Suprapubic skin (tissue), 3 donors: ENCODE measurements around the gene PLCL1.

Experiments used
- POLR2AphosphoS5 ChIP-seq, 3 donors: sonication (generic); formaldehyde crosslinking; IDR thresholded peaks; one replicate each; pipeline ENCODE4 v1.6.1; 2017; ENCODE audit warnings: antibody characterized with exemption in 3 of 3
- TF ChIP-seq, protein P1 (sequence below), 2 donors: fragments of 200-600 bp in 1 of 2; fragments of 450-650 bp in 1 of 2; sonication (generic) in 1 of 2; IDR thresholded peaks; one replicate each; pipeline ENCODE4 v1.5.1; 2016 to 2019; ENCODE audit warnings: antibody characterized with exemption in 2 of 2, mild to moderate bottlenecking in 1 of 2, moderate library complexity in 1 of 2

DNA sequence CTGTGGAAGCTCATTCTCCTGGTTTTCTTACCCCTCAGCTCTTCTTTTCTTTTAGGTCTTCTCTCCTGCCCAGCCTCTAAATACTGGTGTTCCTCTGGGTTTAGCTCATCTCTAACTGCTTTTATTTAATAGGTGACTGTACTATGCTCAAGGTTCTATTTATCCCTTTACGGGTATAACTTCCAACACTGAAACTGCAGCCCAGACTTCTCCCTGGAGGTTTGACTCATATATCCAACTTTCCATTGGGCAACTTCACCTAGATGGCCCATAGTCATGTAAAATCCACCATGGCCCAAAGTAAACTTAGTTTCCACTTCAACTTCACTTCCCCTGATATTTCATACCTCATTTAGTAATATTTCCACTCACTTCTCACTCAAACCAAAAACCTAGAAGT, 273.1 kb downstream of the PLCL1 start:
- TF ChIP-seq, protein P1, sequence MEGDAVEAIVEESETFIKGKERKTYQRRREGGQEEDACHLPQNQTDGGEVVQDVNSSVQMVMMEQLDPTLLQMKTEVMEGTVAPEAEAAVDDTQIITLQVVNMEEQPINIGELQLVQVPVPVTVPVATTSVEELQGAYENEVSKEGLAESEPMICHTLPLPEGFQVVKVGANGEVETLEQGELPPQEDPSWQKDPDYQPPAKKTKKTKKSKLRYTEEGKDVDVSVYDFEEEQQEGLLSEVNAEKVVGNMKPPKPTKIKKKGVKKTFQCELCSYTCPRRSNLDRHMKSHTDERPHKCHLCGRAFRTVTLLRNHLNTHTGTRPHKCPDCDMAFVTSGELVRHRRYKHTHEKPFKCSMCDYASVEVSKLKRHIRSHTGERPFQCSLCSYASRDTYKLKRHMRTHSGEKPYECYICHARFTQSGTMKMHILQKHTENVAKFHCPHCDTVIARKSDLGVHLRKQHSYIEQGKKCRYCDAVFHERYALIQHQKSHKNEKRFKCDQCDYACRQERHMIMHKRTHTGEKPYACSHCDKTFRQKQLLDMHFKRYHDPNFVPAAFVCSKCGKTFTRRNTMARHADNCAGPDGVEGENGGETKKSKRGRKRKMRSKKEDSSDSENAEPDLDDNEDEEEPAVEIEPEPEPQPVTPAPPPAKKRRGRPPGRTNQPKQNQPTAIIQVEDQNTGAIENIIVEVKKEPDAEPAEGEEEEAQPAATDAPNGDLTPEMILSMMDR (IDR thresholded peaks at IDR 0.05), result no peak
- TF ChIP-seq POLR2AphosphoS5 (IDR thresholded peaks at IDR 0.05), result no peak
